HepG2 (cell line): Measurements from ENCODE around the gene CNNM3. TPM values are rescaled to one million over a fixed set of nuclear protein-coding genes. Genes with fewer than 3 reads are reported as not detected.

ENCODE experiments used
- FOXC1 ChIP-seq: sonication (generic); formaldehyde crosslinking; IDR thresholded peaks from 2 replicates; pipeline ENCODE4 v1.8.0; 2022; ENCODE audit warnings: mild to moderate bottlenecking, missing genetic modification reagents, borderline replicate concordance
- HES4 ChIP-seq: sonication (generic); formaldehyde crosslinking; IDR thresholded peaks from 2 replicates; pipeline ENCODE4 v1.9.0; 2021; ENCODE audit warnings: mild to moderate bottlenecking, missing genetic modification reagents, borderline replicate concordance
- HOXA3 ChIP-seq: sonication (generic); formaldehyde crosslinking; IDR thresholded peaks from 2 replicates; pipeline ENCODE4 v1.5.0; 2020; ENCODE audit warnings: missing genetic modification reagents
- KDM5B ChIP-seq: sonication (generic); formaldehyde crosslinking; IDR thresholded peaks from 2 replicates; pipeline ENCODE4 v1.4.0; 2020; ENCODE audit warnings: missing genetic modification reagents, mild to moderate bottlenecking, borderline replicate concordance
- MEIS2 ChIP-seq: sonication (generic); formaldehyde crosslinking; IDR thresholded peaks from 2 replicates; pipeline ENCODE4 v1.9.0; 2021; ENCODE audit warnings: mild to moderate bottlenecking, missing genetic modification reagents
- NR2F1 ChIP-seq, 2 experiments: fragments of 450-650 bp in 1 of 2; formaldehyde crosslinking in 1 of 2; IDR thresholded peaks; 2 replicates each; pipeline versions ENCODE4 v1.5.0 to v1.6.1; 2016 to 2020; ENCODE audit warnings: mild to moderate bottlenecking in 1 of 2, missing compliant biosample characterization in 1 of 2, missing genetic modification reagents in 1 of 2, moderate library complexity in 1 of 2
- PAF1 ChIP-seq: IDR thresholded peaks from 2 replicates; pipeline ENCODE4 v1.6.1; 2016; ENCODE audit warnings: missing genetic modification reagents, missing compliant biosample characterization
- POGZ ChIP-seq: sonication (generic); formaldehyde crosslinking; IDR thresholded peaks from 2 replicates; pipeline ENCODE4 v1.4.0; 2020; ENCODE audit warnings: mild to moderate bottlenecking, missing genetic modification reagents
- RBM22 ChIP-seq: fragments of 200-400 bp; formaldehyde crosslinking; optimal IDR thresholded peaks from 2 replicates; pipeline ENCODE3; 2017; ENCODE audit warnings: mild to moderate bottlenecking, low read length, moderate library complexity
- SRSF1 ChIP-seq: fragments of 200-400 bp; formaldehyde crosslinking; optimal IDR thresholded peaks from 2 replicates; pipeline ENCODE3; 2017; ENCODE audit warnings: mild to moderate bottlenecking, low read depth, low read length, moderate library complexity
- TBX2 ChIP-seq: sonication (generic); formaldehyde crosslinking; IDR thresholded peaks from 2 replicates; pipeline ENCODE4 v1.5.0; 2020; ENCODE audit warnings: missing genetic modification reagents, mild to moderate bottlenecking, borderline replicate concordance
- ZNF160 ChIP-seq: sonication (generic); formaldehyde crosslinking; IDR thresholded peaks from 2 replicates; pipeline ENCODE4 v1.8.0; 2022; ENCODE audit warnings: mild to moderate bottlenecking, inconsistent platforms, missing genetic modification reagents
- ZNF282 ChIP-seq: fragments of 450-650 bp; IDR thresholded peaks from 2 replicates; pipeline ENCODE4 v1.6.1; 2018; ENCODE audit not compliant: partially characterized antibody
- ZNF430 ChIP-seq: sonication (generic); formaldehyde crosslinking; IDR thresholded peaks from 2 replicates; pipeline ENCODE4 v1.9.0; 2021; ENCODE audit warnings: mild to moderate bottlenecking, missing genetic modification reagents
- polyA plus RNA-seq, 8 experiments: library from polyadenylated mRNA; depleted of rRNA in 3 of 8; stranded (reverse) in 7 of 8; unstranded in 1 of 8; fragments of >200 nt; fragmentation: Illumina TruSeq in 4 of 8; extraction: Trizol in 4 of 8; gene quantifications; 2 replicates each; pipeline versions ENCODE4 v1.2.1 to v1.2.3, GENCODE V29; 2011 to 2016; ENCODE audit warnings: low read depth in 4 of 8, missing spikeins in 1 of 8, mixed read lengths in 1 of 8; ENCODE audit not compliant: insufficient read depth in 1 of 8
- total RNA-seq, 5 experiments: library from RNA; depleted of rRNA; stranded (reverse); fragments of >200 nt; fragmentation: Illumina TruSeq; extraction: Trizol; gene quantifications; 2 replicates each; pipeline ENCODE4 v1.2.3, GENCODE V29; 2016; ENCODE audit warnings: low read depth in 1 of 5
- TF ChIP-seq, protein P1 (sequence below): sonication (generic); IDR thresholded peaks from 2 replicates; pipeline ENCODE4 v1.6.1; 2016; ENCODE audit warnings: low read depth, borderline replicate concordance
- TF ChIP-seq, protein P2 (sequence below): sonication (generic); formaldehyde crosslinking; conservative IDR thresholded peaks from 2 replicates; pipeline ENCODE4 v1.8.1; 2023; ENCODE audit warnings: missing genetic modification reagents
- TF ChIP-seq, protein P3 (sequence below): sonication (generic); formaldehyde crosslinking; IDR thresholded peaks from 2 replicates; pipeline ENCODE4 v1.8.0; 2022; ENCODE audit warnings: missing genetic modification reagents, mild to moderate bottlenecking, moderate library complexity, borderline replicate concordance
- TF ChIP-seq, protein P4 (sequence below): IDR thresholded peaks from 2 replicates; pipeline ENCODE4 v1.6.1; 2016; ENCODE audit warnings: mild to moderate bottlenecking, missing biosample characterization, missing genetic modification reagents
- TF ChIP-seq, protein P5 (sequence below): sonication (generic); formaldehyde crosslinking; IDR thresholded peaks from 2 replicates; pipeline ENCODE4 v1.4.0; 2020; ENCODE audit warnings: missing genetic modification reagents
- TF ChIP-seq, protein P6 (sequence below): sonication (generic); formaldehyde crosslinking; IDR thresholded peaks from 2 replicates; pipeline ENCODE4 v1.5.0; 2020; ENCODE audit warnings: mild to moderate bottlenecking, missing genetic modification reagents

The CNNM3 gene
- total and polyA plus RNA-seq, 2 of the 13 experiments (the other 11 are each of a cell fraction or from before 2014, with no cell fraction given) = 21.2 to 27.9 TPM

DNA sequence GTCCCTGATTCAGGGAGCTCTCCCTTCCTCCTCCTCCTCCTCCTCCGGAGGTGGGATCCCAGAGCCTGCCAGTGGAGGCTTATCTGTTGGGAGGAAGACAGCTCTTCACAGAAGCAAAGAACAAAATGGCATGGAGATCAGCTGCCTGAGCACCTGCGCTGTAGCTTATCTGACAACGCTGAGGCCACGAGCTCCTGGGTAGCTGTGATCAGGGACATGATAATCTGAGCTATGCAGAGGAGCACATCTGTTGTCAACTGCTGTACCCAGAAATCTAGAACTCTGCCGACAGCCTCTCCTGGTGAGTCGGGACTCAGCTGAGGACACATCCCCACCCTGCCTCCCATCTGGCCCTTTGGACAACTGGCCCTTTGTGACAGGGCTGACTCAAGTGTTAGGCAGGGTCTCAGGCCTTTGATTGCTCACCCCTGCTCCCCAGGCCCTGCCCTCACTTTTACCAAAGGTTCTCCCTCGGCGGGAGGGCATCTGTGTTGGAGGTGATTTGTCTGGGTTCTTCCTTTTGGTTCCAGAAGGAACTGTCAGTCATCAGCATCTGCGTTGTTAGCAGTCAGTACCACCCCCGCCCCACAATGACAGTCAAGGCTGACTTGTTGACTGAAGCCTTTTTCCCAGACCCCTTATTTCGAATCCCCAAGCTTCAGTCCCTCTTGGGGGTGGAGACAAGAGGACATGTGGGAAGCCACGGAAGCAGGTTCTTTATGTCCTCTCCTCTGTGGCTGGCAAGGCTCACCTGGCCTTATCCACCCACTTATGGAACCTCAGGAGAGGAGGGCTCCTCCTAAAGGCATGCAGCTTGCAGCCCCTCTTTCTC is 5.9 kb upstream of the CNNM3 start (continued):
- TF ChIP-seq, protein P1, sequence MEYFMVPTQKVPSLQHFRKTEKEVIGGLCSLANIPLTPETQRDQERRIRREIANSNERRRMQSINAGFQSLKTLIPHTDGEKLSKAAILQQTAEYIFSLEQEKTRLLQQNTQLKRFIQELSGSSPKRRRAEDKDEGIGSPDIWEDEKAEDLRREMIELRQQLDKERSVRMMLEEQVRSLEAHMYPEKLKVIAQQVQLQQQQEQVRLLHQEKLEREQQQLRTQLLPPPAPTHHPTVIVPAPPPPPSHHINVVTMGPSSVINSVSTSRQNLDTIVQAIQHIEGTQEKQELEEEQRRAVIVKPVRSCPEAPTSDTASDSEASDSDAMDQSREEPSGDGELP = peak; percentile 54; the same call in 1 of the 2 replicates
- TF ChIP-seq POGZ (CRISPR knock-in tag) = no peak
- 0 out of 2 replicates have a peak, but pooled peaks have one; percentile 53 for TF ChIP-seq FOXC1
- no peak for TF ChIP-seq ZNF282
- TF ChIP-seq, protein P2, sequence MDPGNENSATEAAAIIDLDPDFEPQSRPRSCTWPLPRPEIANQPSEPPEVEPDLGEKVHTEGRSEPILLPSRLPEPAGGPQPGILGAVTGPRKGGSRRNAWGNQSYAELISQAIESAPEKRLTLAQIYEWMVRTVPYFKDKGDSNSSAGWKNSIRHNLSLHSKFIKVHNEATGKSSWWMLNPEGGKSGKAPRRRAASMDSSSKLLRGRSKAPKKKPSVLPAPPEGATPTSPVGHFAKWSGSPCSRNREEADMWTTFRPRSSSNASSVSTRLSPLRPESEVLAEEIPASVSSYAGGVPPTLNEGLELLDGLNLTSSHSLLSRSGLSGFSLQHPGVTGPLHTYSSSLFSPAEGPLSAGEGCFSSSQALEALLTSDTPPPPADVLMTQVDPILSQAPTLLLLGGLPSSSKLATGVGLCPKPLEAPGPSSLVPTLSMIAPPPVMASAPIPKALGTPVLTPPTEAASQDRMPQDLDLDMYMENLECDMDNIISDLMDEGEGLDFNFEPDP (CRISPR knock-in tag) = 0 out of 2 replicates have a peak, but pooled peaks have one; percentile 82
- peak; percentile 9 for TF ChIP-seq SRSF1
- TF ChIP-seq NR2F1 (CRISPR knock-in tag; IDR thresholded peaks at IDR 0.05) = no peak
- peak; percentile 18; the same call in 1 of the 2 replicates for TF ChIP-seq KDM5B (CRISPR knock-in tag)
- peak; percentile 45 for TF ChIP-seq RBM22
- TF ChIP-seq ZNF430 = 0 out of 2 replicates have a peak, but pooled peaks have one; percentile 36
- no peak for TF ChIP-seq ZNF160 (CRISPR knock-in tag)
- TF ChIP-seq, protein P3, sequence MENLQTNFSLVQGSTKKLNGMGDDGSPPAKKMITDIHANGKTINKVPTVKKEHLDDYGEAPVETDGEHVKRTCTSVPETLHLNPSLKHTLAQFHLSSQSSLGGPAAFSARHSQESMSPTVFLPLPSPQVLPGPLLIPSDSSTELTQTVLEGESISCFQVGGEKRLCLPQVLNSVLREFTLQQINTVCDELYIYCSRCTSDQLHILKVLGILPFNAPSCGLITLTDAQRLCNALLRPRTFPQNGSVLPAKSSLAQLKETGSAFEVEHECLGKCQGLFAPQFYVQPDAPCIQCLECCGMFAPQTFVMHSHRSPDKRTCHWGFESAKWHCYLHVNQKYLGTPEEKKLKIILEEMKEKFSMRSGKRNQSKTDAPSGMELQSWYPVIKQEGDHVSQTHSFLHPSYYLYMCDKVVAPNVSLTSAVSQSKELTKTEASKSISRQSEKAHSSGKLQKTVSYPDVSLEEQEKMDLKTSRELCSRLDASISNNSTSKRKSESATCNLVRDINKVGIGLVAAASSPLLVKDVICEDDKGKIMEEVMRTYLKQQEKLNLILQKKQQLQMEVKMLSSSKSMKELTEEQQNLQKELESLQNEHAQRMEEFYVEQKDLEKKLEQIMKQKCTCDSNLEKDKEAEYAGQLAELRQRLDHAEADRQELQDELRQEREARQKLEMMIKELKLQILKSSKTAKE (CRISPR knock-in tag) = no peak
- TF ChIP-seq, protein P4, sequence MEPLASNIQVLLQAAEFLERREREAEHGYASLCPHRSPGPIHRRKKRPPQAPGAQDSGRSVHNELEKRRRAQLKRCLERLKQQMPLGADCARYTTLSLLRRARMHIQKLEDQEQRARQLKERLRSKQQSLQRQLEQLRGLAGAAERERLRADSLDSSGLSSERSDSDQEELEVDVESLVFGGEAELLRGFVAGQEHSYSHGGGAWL (CRISPR knock-in tag) = no peak
- TF ChIP-seq HOXA3 (CRISPR knock-in tag) = no peak
- TF ChIP-seq TBX2 (CRISPR knock-in tag) = peak; percentile 44; the same call in 1 of the 2 replicates
- TF ChIP-seq PAF1 (CRISPR knock-in tag) = no peak
- no peak for TF ChIP-seq MEIS2
- 0 out of 2 replicates have a peak, but pooled peaks have one; percentile 29 for TF ChIP-seq HES4 (CRISPR knock-in tag)
- TF ChIP-seq, protein P5, sequence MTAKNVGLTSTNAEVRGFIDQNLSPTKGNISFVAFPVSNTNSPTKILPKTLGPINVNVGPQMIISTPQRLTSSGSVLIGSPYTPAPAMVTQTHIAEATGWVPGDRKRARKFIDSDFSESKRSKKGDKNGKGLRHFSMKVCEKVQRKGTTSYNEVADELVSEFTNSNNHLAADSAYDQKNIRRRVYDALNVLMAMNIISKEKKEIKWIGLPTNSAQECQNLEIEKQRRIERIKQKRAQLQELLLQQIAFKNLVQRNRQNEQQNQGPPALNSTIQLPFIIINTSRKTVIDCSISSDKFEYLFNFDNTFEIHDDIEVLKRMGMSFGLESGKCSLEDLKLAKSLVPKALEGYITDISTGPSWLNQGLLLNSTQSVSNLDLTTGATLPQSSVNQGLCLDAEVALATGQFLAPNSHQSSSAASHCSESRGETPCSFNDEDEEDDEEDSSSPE (CRISPR knock-in tag) = no peak
- TF ChIP-seq, protein P6, sequence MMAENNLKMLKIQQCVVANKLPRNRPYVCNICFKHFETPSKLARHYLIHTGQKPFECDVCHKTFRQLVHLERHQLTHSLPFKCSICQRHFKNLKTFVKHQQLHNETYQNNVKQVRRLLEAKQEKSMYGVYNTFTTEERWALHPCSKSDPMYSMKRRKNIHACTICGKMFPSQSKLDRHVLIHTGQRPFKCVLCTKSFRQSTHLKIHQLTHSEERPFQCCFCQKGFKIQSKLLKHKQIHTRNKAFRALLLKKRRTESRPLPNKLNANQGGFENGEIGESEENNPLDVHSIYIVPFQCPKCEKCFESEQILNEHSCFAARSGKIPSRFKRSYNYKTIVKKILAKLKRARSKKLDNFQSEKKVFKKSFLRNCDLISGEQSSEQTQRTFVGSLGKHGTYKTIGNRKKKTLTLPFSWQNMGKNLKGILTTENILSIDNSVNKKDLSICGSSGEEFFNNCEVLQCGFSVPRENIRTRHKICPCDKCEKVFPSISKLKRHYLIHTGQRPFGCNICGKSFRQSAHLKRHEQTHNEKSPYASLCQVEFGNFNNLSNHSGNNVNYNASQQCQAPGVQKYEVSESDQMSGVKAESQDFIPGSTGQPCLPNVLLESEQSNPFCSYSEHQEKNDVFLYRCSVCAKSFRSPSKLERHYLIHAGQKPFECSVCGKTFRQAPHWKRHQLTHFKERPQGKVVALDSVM = 0 out of 2 replicates have a peak, but pooled peaks have one; percentile 3
